HL-60/S4 treated with phorbol 12-myristate 13-acetate at 8.2 ng/mL for 4 days and 3 days (cell line): ENCODE results near the gene OPALIN.

Experiments
- in situ Hi-C: fragments of 300-500 bp; cut with MboI; formaldehyde crosslinking; loops from 2 replicates; pipeline ENCODE4 v1.15.0; 2022; ENCODE audit warnings: low sequenced_read_pairs

The OPALIN gene

GRCh38 chr10:96374985-96375830 lies 16.4 kb upstream of the OPALIN start:
- in situ Hi-C loops, result no loop called here

- in situ Hi-C loops, result no loop called here
Observed at GRCh38 chr10:96374639-96374984, 15.8 kb upstream of the OPALIN start.

GRCh38 chr10:96374004-96374403 lies 15.2 kb upstream of the OPALIN start:
- in situ Hi-C loops, result no loop called here

- in situ Hi-C loops, result no loop called here
Observed at GRCh38 chr10:96371356-96371755, 12.6 kb upstream of the OPALIN start.

- in situ Hi-C loops, result no loop called here
Observed at GRCh38 chr10:96370584-96371157, 11.9 kb upstream of the OPALIN start.

- in situ Hi-C loops, result no loop called here
Observed at GRCh38 chr10:96369890-96370583, 11.2 kb upstream of the OPALIN start.

GRCh38 chr10:96368971-96369370 lies 10.2 kb upstream of the OPALIN start:
- in situ Hi-C loops, result no loop called here

DNA sequence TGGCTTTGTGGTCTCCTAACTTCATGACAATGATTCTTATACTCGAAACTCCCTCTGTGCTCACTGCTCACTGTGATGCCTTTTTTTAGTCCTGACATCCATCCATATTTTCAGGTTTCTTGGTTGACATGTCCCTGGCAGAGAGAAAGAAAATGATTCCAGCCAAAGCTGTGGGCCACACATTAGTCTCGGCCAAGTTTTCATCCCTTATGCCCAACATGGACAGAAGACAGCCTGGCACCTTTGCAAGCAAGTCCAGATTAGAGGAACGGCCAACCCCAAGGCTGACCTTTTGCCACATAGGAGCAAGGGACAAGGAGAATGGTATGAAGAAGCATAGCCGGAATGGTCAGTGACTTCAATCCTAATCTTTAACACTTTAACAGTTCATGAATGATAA lies 8.7 kb upstream of the OPALIN start:
- in situ Hi-C loops, result no loop called here

- in situ Hi-C loops, result no loop called here
Observed at GRCh38 chr10:96366508-96366907, 7.7 kb upstream of the OPALIN start.

DNA sequence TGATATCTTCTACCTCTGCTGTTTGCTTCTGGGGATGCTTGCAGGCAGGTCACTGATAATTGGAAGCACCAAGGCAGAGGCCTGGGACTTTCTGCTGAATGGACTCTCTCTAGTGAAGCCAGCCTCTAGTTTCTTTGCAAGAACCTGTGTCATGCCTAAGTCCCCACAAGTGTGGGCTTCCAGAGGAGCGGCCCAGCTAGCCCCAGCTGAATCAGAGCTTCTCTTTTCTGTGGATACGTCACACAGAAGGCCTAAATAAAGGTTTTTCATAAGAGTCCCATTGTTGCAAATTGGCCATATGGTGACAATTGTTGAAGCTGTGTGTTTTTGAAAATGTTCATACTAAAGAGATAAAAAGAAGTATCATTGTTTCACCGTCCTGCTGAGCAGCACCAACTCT lies 6.8 kb upstream of the OPALIN start:
- in situ Hi-C loops, result no loop called here

GRCh38 chr10:96360766-96361165 lies 2.0 kb upstream of the OPALIN start:
- in situ Hi-C loops, result no loop called here

GRCh38 chr10:96360331-96360730 lies 1.5 kb upstream of the OPALIN start:
- in situ Hi-C loops, result no loop called here

DNA sequence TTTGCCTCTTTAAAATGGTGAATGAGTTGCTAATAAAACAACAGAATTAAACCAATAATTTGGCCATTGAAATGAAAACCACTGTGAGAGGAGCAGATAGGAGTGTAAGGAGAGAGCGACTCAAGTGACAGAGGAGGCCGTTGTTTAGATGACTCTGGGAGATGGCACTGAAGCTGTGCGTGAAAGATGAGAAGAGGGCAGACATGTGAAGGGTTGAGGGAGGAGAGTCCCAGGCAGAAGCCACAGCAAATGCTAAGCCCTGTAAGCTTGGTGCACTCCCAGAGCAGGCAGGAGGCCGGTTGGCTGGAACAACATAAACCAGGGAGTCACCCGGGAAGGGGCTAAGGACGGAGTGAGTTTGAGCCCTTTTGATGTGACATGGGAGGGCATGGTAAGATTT lies 814 bp upstream of the OPALIN start:
- in situ Hi-C loops, result no loop called here

GRCh38 chr10:96357038-96357620 lies 1.7 kb downstream of the OPALIN start:
- in situ Hi-C loops, result no loop called here

- in situ Hi-C loops, result no loop called here
Observed at GRCh38 chr10:96352582-96352981, 6.2 kb downstream of the OPALIN start.

DNA sequence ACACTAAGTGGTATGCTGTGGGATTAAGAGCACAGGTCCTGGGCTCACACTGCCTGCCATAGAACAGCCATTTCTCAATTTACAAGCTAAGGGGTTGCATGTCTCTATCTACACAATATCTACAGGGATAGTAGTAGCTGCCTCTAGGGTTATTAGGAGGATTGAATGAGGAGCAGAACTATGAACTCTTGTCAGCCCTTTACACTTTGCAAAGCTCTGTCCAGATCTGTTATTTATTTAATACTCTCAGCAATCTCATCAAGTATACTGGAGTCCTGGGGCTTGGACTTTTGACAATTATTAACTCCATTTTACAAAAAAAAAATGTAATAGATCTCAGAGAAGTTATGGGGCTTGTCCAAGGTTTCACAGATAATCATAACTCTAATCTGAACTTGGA lies 6.8 kb downstream of the OPALIN start:
- in situ Hi-C loops, result no loop called here

DNA sequence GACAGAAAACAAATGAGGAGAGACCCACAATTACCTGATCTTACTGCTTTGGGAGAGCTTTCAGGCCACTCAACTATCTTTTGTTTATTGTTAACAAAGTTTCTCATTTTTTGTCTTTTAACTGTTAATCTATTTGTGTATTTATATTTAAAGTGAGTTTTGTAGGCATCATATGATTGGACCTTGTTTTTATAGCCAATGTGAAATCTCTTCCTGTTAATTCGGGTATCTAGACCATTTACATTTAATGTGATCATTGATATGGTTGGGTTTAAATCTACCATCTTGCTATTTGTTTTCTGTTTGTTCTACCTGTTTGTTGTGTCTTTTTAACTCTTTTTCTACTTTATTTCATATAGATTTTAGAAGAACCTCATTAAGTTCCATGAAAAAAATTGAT lies 12.5 kb downstream of the OPALIN start:
- in situ Hi-C loops, result no loop called here

GRCh38 chr10:96345222-96345621 lies 13.6 kb downstream of the OPALIN start:
- in situ Hi-C loops, result no loop called here

DNA sequence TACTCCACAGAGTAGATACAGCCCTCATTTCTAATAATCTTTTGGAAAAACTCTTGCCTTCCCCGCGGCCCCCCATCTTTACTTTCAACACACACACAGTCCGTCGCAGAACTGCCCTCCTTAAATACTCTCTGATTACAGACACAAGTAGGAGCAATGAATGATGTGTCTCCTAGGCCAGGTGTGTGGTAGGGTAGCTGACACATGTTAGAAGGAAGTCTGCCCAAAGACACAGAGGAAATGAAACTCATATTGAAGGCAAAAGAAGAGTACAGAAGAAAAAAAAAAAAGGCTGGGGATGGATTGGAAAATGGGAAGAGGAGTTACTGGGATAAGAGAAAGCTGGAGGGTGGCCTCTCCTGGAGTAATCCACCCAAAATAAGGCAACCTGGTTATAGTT lies 14.6 kb downstream of the OPALIN start:
- in situ Hi-C loops, result no loop called here

- in situ Hi-C loops, result no loop called here
Observed at GRCh38 chr10:96342402-96342801, 16.4 kb downstream of the OPALIN start.

- in situ Hi-C loops, result no loop called here
Observed at GRCh38 chr10:96341219-96342182, 17.3 kb downstream of the OPALIN start.
